Measurements from ENCODE around the gene ACO2. TPM values are rescaled to one million over a fixed set of nuclear protein-coding genes. Genes with fewer than 3 reads are reported as not detected.

Gene ACO2
- total and polyA plus RNA-seq, 2 of the 13 experiments (the other 11 are each of a cell fraction or from before 2014, with no cell fraction given): 19.2 to 45.6 TPM

DNA sequence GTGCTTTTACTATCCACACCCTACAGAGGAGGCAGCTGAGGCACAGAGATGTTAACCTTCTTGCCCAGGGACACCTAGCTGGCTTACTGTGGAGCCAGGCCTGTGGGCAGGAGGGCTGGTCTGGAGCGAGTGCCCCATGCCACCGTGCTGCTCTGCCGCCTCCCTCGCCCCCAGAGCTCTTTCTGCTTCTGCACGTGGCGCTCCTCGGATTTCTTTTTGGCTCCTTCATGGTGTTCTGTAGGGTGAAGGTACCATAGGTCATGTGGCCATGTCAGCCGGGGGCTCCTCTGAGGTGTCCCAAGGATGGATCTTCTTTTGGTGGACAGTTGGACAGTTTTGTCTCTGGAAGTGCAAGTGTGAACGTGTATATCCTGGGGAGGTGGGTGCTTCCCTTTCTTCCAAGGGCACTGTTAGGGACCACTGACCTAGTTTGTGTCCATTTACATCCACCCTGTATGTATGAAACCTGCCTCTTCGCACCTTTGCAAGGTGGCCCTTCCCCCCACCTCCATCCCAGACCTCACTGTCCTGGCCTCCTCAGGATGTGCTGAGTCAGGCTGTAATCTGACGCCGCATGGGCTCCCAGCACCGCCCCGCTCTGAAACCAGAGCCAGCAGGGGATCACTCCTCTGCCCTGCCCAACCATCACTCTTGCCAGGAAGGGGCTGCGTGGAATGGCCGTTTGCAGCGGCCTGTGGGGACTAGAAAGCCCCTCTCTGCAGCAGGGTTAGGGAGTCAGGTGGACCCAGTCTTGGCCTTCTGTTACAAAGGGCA, 43.7 kb downstream of the ACO2 start:
- in situ Hi-C loops (cut with HindIII; ENCODE audit: extremely low pct_ligation_motif_present, low pct_unique_long_range_greater_than_20kb): no loop called here
- TF ChIP-seq ZNF121 (CRISPR knock-in tag; IDR thresholded peaks at IDR 0.05) (peak; percentile 87), ZNF629 (CRISPR knock-in tag; conservative IDR thresholded peaks at IDR 0.05) (no peak), ZNF7 (CRISPR knock-in tag; IDR thresholded peaks at IDR 0.05) (no peak), ZNF589 (CRISPR knock-in tag; conservative IDR thresholded peaks at IDR 0.05) (no peak), TARDBP (CRISPR knock-in tag; IDR thresholded peaks at IDR 0.05) (no peak), ZNF292 (CRISPR knock-in tag; IDR thresholded peaks at IDR 0.05; ENCODE audit: borderline replicate concordance, low read depth) (no peak)
- TF ChIP-seq, protein P1, sequence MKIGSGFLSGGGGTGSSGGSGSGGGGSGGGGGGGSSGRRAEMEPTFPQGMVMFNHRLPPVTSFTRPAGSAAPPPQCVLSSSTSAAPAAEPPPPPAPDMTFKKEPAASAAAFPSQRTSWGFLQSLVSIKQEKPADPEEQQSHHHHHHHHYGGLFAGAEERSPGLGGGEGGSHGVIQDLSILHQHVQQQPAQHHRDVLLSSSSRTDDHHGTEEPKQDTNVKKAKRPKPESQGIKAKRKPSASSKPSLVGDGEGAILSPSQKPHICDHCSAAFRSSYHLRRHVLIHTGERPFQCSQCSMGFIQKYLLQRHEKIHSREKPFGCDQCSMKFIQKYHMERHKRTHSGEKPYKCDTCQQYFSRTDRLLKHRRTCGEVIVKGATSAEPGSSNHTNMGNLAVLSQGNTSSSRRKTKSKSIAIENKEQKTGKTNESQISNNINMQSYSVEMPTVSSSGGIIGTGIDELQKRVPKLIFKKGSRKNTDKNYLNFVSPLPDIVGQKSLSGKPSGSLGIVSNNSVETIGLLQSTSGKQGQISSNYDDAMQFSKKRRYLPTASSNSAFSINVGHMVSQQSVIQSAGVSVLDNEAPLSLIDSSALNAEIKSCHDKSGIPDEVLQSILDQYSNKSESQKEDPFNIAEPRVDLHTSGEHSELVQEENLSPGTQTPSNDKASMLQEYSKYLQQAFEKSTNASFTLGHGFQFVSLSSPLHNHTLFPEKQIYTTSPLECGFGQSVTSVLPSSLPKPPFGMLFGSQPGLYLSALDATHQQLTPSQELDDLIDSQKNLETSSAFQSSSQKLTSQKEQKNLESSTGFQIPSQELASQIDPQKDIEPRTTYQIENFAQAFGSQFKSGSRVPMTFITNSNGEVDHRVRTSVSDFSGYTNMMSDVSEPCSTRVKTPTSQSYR (CRISPR knock-in tag; IDR thresholded peaks at IDR 0.05; ENCODE audit: borderline replicate concordance): peak; percentile 83
- TF ChIP-seq, protein P2, sequence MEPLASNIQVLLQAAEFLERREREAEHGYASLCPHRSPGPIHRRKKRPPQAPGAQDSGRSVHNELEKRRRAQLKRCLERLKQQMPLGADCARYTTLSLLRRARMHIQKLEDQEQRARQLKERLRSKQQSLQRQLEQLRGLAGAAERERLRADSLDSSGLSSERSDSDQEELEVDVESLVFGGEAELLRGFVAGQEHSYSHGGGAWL (CRISPR knock-in tag; IDR thresholded peaks at IDR 0.05): no peak
- TF ChIP-seq, protein P3, sequence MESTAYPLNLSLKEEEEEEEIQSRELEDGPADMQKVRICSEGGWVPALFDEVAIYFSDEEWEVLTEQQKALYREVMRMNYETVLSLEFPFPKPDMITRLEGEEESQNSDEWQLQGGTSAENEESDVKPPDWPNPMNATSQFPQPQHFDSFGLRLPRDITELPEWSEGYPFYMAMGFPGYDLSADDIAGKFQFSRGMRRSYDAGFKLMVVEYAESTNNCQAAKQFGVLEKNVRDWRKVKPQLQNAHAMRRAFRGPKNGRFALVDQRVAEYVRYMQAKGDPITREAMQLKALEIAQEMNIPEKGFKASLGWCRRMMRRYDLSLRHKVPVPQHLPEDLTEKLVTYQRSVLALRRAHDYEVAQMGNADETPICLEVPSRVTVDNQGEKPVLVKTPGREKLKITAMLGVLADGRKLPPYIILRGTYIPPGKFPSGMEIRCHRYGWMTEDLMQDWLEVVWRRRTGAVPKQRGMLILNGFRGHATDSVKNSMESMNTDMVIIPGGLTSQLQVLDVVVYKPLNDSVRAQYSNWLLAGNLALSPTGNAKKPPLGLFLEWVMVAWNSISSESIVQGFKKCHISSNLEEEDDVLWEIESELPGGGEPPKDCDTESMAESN (CRISPR knock-in tag; conservative IDR thresholded peaks at IDR 0.05): no peak

More for the DNA sequence above, 43.7 kb downstream of the ACO2 start:
- H3K36me3 ChIP-seq (replicated peaks in 1 of 2; ENCODE audit: control insufficient read depth in 1 of 2, insufficient read depth in 2 of 2, low read length in 2 of 2): peaks cover 19 to 73% of the 10 kb centered on the region in 2 experiments; a peak in 4 of 5 replicates
- no peaks in the 10 kb centered on the region for H3K27me3 ChIP-seq (ENCODE audit: control insufficient read depth in 1 of 2, insufficient read depth in 2 of 2, low read length in 2 of 2)
- H3K9ac ChIP-seq (ENCODE audit: insufficient read depth, low read depth, low read length): no peak overlapping the region
- no peak overlapping the region for H3K4me2 ChIP-seq (ENCODE audit: low read depth, low read length)
- H2AFZ ChIP-seq (ENCODE audit: low read length): no peak overlapping the region
- FAIRE-seq (no peak), ATAC-seq (peak; percentile 57), DNase-seq (ENCODE audit: low spot score) (peak; percentile 29)
- no peaks in the 10 kb centered on the region for H3K79me2 ChIP-seq (ENCODE audit: insufficient read depth, low read length)
- H3K27ac ChIP-seq (ENCODE audit: extremely low read length, insufficient read depth, low read length): peak overlapping the region; percentile 13
- intact Hi-C loops (cut with micrococcal nuclease; ENCODE audit: unreplicated experiment): no loop called here
- no peaks in the 10 kb centered on the region for H3K9me3 ChIP-seq (ENCODE audit: low read length)
- peaks cover 10% of the 10 kb centered on the region for H3K4me1 ChIP-seq (ENCODE audit: insufficient read depth, low read length)
- H4K20me1 ChIP-seq (ENCODE audit: insufficient read depth, low read length): no peaks in the 10 kb centered on the region
- WGBS (ENCODE audit: low lambda C conversion rate): 88% methylated on average over 17 of the region's 17 CpGs
- CTCF ChIA-PET (ENCODE audit: low intra/inter-chr PET ratio, low total read pairs): no interaction called here
- no peak overlapping the region for H3K4me3 ChIP-seq (replicated peaks in 1 of 3; ENCODE audit: insufficient read depth in 1 of 3, low read depth in 2 of 3, low read length in 3 of 3)
- no TSS peak for BruUV-seq (replicated peaks)
- POLR2A ChIA-PET: interaction anchor here (0.6 kb wide), 1 partner anchor 131 kb away, joined by 3 read pairs; the partner anchor contains the start of gene TEF

All from HepG2 (cell line).